AG09309 (cell line): ENCODE results near the gene PTPRN2.
"Not testable (repeated sequence)": the region's sequence is repeated elsewhere in the genome, so short reads cannot be mapped to it uniquely, and the experiment has no call there.

Source experiments
- DNase-seq: peaks from one replicate; pipeline ENCODE4 v3.0.0-alpha.2; 2010; ENCODE audit warnings: low read depth
- H3K4me3 ChIP-seq: 2 replicates; pipeline ENCODE4 v1.5.1; 2011; ENCODE audit warnings: mild to moderate bottlenecking, low read depth, low read length, moderate library complexity; ENCODE audit not compliant: control insufficient read depth
- CTCF ChIP-seq: IDR thresholded peaks from 2 replicates; pipeline ENCODE4 v1.5.1; 2011; ENCODE audit warnings: mild to moderate bottlenecking, low read depth, low read length, inconsistent platforms; ENCODE audit not compliant: insufficient read depth, control insufficient read depth; ENCODE audit errors: missing control alignments

PTPRN2 gene

GRCh38 chr7:158302274-158303070 is 285.2 kb downstream of the PTPRN2 start:
- no peak for TF ChIP-seq CTCF
- no peak for DNase-seq
- H3K4me3 ChIP-seq = no peak overlapping the region

- H3K4me3 ChIP-seq = no peak overlapping the region
- TF ChIP-seq CTCF = no peak
- no peak for DNase-seq
Observed at GRCh38 chr7:158301207-158301606, 286.4 kb downstream of the PTPRN2 start.

- H3K4me3 ChIP-seq = no peak overlapping the region
- no peak for TF ChIP-seq CTCF
- no peak for DNase-seq
Observed at GRCh38 chr7:158300427-158300826, 287.2 kb downstream of the PTPRN2 start.

- H3K4me3 ChIP-seq = no peak overlapping the region
Observed at GRCh38 chr7:158299607-158300006, 288.0 kb downstream of the PTPRN2 start.

GRCh38 chr7:158296798-158297104 is 290.9 kb downstream of the PTPRN2 start:
- no peak overlapping the region for H3K4me3 ChIP-seq
- no peak for TF ChIP-seq CTCF
- no peak for DNase-seq

More at GRCh38 chr7:158299607-158300006, 288.0 kb downstream of the PTPRN2 start:
- DNase-seq = no peak
- TF ChIP-seq CTCF = no peak

GRCh38 chr7:158295966-158296797 is 291.4 kb downstream of the PTPRN2 start:
- no peak for DNase-seq
- TF ChIP-seq CTCF = no peak
- H3K4me3 ChIP-seq = no peak overlapping the region

GRCh38 chr7:158294468-158295215 is 293.0 kb downstream of the PTPRN2 start:
- H3K4me3 ChIP-seq, DNase-seq: not testable (repeated sequence)
